GM20431 (cell line): ENCODE data around the gene PRRT3.
"Not testable (repeated sequence)": the region's sequence is repeated elsewhere in the genome, so short reads cannot be mapped to it uniquely, and the experiment has no call there.

Experiments
- in situ Hi-C: fragments of 300-500 bp; cut with MseI, MboI; formaldehyde crosslinking; loops from one replicate; pipeline ENCODE4 v1.15.0; 2020; ENCODE audit warnings: low sequenced_read_pairs; ENCODE audit not compliant: unreplicated experiment

Gene PRRT3

GRCh38 chr3:9901967-9902366, 50.2 kb downstream of the PRRT3 start:
- in situ Hi-C loops, result no loop called here

- in situ Hi-C loops, result not testable (repeated sequence)
Observed at GRCh38 chr3:9900965-9901415, 51.2 kb downstream of the PRRT3 start.

- in situ Hi-C loops, result no loop called here
Observed at GRCh38 chr3:9899289-9899791, 52.9 kb downstream of the PRRT3 start.

- in situ Hi-C loops, result no loop called here
Observed at GRCh38 chr3:9898467-9899241, 53.6 kb downstream of the PRRT3 start.

- in situ Hi-C loops, result no loop called here
Observed at GRCh38 chr3:9897408-9898372, 54.5 kb downstream of the PRRT3 start.

GRCh38 chr3:9896755-9897407, 55.3 kb downstream of the PRRT3 start:
- in situ Hi-C loops, result not testable (repeated sequence)

GRCh38 chr3:9895715-9896114, 56.5 kb downstream of the PRRT3 start:
- in situ Hi-C loops, result not testable (repeated sequence)
